Effector CD8-positive, alpha-beta T cell (primary cell): ENCODE results near the gene NELL2.
"Not testable (repeated sequence)": the region's sequence is repeated elsewhere in the genome, so short reads cannot be mapped to it uniquely, and the experiment has no call there.

ENCODE experiments used
- DNase-seq: peaks from one replicate; lab custom pipeline; 2025; lab: John Stamatoyannopoulos, UW

The NELL2 gene

GRCh38 chr12:44696542-44696941 is 179.6 kb downstream of the NELL2 start:
- no peak for DNase-seq

GRCh38 chr12:44694017-44694416 is 182.1 kb downstream of the NELL2 start:
- no peak for DNase-seq

- no peak for DNase-seq
These were observed 186.5 kb downstream of the NELL2 start for GRCh38 chr12:44689587-44689986.

GRCh38 chr12:44686821-44687432 is 189.2 kb downstream of the NELL2 start:
- not testable (repeated sequence) for DNase-seq

- DNase-seq: no peak
These were observed 198.4 kb downstream of the NELL2 start for GRCh38 chr12:44677724-44678123.

- no peak for DNase-seq
These were observed 201.2 kb downstream of the NELL2 start for GRCh38 chr12:44674875-44675274.

GRCh38 chr12:44673811-44674210 is 202.3 kb downstream of the NELL2 start:
- DNase-seq: no peak

- no peak for DNase-seq
These were observed 204.1 kb downstream of the NELL2 start for GRCh38 chr12:44672042-44672441.

GRCh38 chr12:44668443-44668842 is 207.7 kb downstream of the NELL2 start:
- no peak for DNase-seq

- DNase-seq: no peak
These were observed 208.7 kb downstream of the NELL2 start for GRCh38 chr12:44667461-44667860.

- DNase-seq: no peak
These were observed 212.8 kb downstream of the NELL2 start for GRCh38 chr12:44663291-44663690.

GRCh38 chr12:44655846-44656245 is 220.3 kb downstream of the NELL2 start:
- DNase-seq: no peak

- no peak for DNase-seq
These were observed 221.2 kb downstream of the NELL2 start for GRCh38 chr12:44654646-44655639.

- no peak for DNase-seq
These were observed 222.1 kb downstream of the NELL2 start for GRCh38 chr12:44653861-44654527.

GRCh38 chr12:44649693-44650092 is 226.4 kb downstream of the NELL2 start:
- DNase-seq: no peak

- DNase-seq: no peak
These were observed 228.0 kb downstream of the NELL2 start for GRCh38 chr12:44647917-44648690.

- no peak for DNase-seq
These were observed 235.5 kb downstream of the NELL2 start for GRCh38 chr12:44640427-44641190.

GRCh38 chr12:44637875-44638274 is 238.2 kb downstream of the NELL2 start:
- DNase-seq: no peak

- DNase-seq: no peak
These were observed 247.9 kb downstream of the NELL2 start for GRCh38 chr12:44628180-44628579.

- no peak for DNase-seq
These were observed 248.5 kb downstream of the NELL2 start for GRCh38 chr12:44627387-44628166.
